Measurements from ENCODE around the gene LARP1B.

Gene LARP1B

DNA sequence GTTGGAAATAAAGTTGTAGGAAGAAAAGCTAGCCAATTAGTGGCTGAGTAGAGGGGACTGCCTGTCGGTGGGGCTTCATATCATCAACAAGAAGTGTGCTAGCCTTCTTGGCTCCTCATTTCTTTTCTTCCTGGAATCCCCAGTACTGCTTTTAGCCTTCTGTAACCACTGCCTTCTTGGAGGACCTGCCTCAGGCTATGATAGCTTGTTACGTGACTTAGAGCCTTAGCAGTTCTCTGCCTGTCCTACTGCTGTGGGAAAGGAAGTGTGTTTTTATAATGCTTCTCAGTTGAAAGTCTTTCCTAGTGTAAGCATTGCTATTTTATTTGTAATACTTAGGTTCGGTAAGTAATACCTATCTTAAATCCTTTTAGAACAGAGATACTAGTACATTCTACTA lies 61.9 kb downstream of the LARP1B start:
- no peak for DNase-seq (ENCODE audit: low read depth)
- TF ChIP-seq CTCF (conservative IDR thresholded peaks at IDR 0.05; ENCODE audit: low read depth, low read length): no peak
- no peak overlapping the region for H3K4me3 ChIP-seq (ENCODE audit: low read depth, low read length)

GRCh38 chr4:128130621-128131020 lies 69.5 kb downstream of the LARP1B start:
- TF ChIP-seq CTCF (conservative IDR thresholded peaks at IDR 0.05; ENCODE audit: low read depth, low read length): no peak
- peak; percentile 19 for DNase-seq (ENCODE audit: low read depth)
- no peak overlapping the region for H3K4me3 ChIP-seq (ENCODE audit: low read depth, low read length)

GRCh38 chr4:128134925-128135324 lies 73.8 kb downstream of the LARP1B start:
- no peak for DNase-seq (ENCODE audit: low read depth)
- no peak overlapping the region for H3K4me3 ChIP-seq (ENCODE audit: low read depth, low read length)
- no peak for TF ChIP-seq CTCF (conservative IDR thresholded peaks at IDR 0.05; ENCODE audit: low read depth, low read length)

GRCh38 chr4:128135391-128135790 lies 74.3 kb downstream of the LARP1B start:
- no peak for TF ChIP-seq CTCF (conservative IDR thresholded peaks at IDR 0.05; ENCODE audit: low read depth, low read length)
- DNase-seq (ENCODE audit: low read depth): no peak
- no peak overlapping the region for H3K4me3 ChIP-seq (ENCODE audit: low read depth, low read length)

DNA sequence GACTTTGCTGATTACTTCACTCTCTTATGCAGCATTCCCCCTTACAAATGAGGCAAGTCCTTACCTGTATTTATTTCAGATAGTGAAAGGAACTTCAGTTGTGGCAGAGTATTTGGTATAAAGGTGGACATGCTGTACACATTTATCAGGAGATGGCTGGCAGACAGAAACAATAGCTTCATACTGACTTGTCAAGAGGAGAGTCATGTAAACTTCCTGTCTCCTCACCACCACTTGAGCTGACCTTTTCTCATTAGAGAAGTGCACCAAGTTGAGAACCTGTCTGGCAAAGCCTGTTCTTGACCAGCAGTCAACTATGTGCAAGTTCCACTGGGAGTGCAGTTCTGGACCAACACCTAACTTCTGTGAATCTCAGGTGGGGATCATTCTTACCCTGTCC lies 80.8 kb downstream of the LARP1B start:
- H3K4me3 ChIP-seq (ENCODE audit: low read depth, low read length): no peak overlapping the region
- no peak for TF ChIP-seq CTCF (conservative IDR thresholded peaks at IDR 0.05; ENCODE audit: low read depth, low read length)
- no peak for DNase-seq (ENCODE audit: low read depth)

GRCh38 chr4:128145727-128146126 lies 84.6 kb downstream of the LARP1B start:
- no peak for DNase-seq (ENCODE audit: low read depth)
- TF ChIP-seq CTCF (conservative IDR thresholded peaks at IDR 0.05; ENCODE audit: low read depth, low read length): no peak
- H3K4me3 ChIP-seq (ENCODE audit: low read depth, low read length): no peak overlapping the region

- H3K4me3 ChIP-seq (ENCODE audit: low read depth, low read length): no peak overlapping the region
These were observed 92.7 kb downstream of the LARP1B start for GRCh38 chr4:128153800-128154199.

More at GRCh38 chr4:128153800-128154199, 92.7 kb downstream of the LARP1B start:
- TF ChIP-seq CTCF (conservative IDR thresholded peaks at IDR 0.05; ENCODE audit: low read depth, low read length): no peak
- no peak for DNase-seq (ENCODE audit: low read depth)
